Nephron progenitor cell (in vitro differentiated cells): Measurements from ENCODE around the gene PEX14.

Experiments
- DNase-seq: peaks from one replicate; pipeline ENCODE4 v3.0.0; 2021
- H3K27ac Mint-ChIP-seq: 2 replicates; pipeline ENCODE4 v1.8.0; 2021; ENCODE audit warnings: mild to moderate bottlenecking, moderate library complexity, mixed read lengths
- H3K27me3 Mint-ChIP-seq: 2 replicates; pipeline ENCODE4 v1.8.0; 2021; ENCODE audit warnings: mild to moderate bottlenecking, low read depth, mixed read lengths; ENCODE audit not compliant: poor library complexity
- H3K36me3 Mint-ChIP-seq: 2 replicates; pipeline ENCODE4 v1.8.0; 2021; ENCODE audit warnings: low read depth, mixed read lengths
- H3K4me1 Mint-ChIP-seq: 2 replicates; pipeline ENCODE4 v1.8.0; 2021; ENCODE audit warnings: mixed read lengths
- H3K4me3 Mint-ChIP-seq: 2 replicates; pipeline ENCODE4 v1.8.0; 2021; ENCODE audit warnings: mild to moderate bottlenecking, moderate library complexity, mixed read lengths
- H3K9me3 Mint-ChIP-seq: 2 replicates; pipeline ENCODE4 v1.8.0; 2021; ENCODE audit warnings: mild to moderate bottlenecking, moderate library complexity, mixed read lengths
- TF ChIP-seq, protein P1 (sequence below): fragments of 200-600 bp; sonication (generic); IDR thresholded peaks from 2 replicates; pipeline ENCODE4 v1.5.0; 2021; ENCODE audit warnings: antibody characterized with exemption

PEX14 gene

DNA sequence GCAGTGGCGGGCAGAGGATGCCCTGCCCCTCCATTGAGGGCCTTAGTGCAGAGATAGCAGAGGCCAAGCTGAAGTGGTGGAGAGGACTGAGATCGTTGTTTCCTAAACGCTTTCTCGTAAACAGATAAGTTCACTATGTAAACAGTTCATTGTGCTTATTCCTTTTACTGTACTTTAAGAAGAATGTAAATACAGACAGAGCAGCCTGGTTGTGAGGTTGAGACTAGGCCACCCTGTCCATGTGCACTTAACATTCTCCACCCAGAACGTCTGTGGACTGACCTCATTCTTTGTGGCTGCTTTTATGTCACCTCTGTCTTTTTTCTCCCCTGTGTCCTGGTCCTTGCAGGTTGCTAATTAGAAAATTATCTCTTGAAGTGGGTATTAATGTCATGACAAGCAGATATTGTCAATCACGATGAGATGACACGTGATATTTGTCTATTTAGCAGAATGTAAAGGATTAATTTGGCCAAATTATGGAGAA, 36.0 kb upstream of the PEX14 start:
- no peak overlapping the region for H3K4me3 Mint-ChIP-seq

DNA sequence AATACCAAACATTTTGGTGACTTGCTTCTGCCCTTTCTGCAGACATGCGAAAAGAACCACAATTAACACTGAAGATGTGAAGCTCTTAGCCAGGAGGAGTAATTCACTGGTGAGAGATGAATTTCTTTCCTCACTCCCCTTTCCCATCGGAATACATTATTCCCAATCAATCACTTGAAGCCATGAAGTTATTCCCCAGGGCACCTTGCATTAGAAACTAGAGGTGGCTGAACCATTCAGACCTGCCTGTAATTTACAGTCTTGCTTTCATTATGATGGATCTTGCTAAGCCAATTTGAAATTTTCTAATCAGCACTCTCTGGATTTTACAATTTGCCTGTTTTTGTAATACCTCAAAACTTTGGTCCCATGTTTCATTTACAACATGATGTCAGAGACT, 34.4 kb upstream of the PEX14 start:
- TF ChIP-seq, protein P1, sequence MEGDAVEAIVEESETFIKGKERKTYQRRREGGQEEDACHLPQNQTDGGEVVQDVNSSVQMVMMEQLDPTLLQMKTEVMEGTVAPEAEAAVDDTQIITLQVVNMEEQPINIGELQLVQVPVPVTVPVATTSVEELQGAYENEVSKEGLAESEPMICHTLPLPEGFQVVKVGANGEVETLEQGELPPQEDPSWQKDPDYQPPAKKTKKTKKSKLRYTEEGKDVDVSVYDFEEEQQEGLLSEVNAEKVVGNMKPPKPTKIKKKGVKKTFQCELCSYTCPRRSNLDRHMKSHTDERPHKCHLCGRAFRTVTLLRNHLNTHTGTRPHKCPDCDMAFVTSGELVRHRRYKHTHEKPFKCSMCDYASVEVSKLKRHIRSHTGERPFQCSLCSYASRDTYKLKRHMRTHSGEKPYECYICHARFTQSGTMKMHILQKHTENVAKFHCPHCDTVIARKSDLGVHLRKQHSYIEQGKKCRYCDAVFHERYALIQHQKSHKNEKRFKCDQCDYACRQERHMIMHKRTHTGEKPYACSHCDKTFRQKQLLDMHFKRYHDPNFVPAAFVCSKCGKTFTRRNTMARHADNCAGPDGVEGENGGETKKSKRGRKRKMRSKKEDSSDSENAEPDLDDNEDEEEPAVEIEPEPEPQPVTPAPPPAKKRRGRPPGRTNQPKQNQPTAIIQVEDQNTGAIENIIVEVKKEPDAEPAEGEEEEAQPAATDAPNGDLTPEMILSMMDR = no peak
- Mint-ChIP-seq H3K4me3 (no peak overlapping the region), H3K4me1 (peaks cover 19% of the 10 kb centered on the region), H3K27me3 (no peaks in the 10 kb centered on the region), H3K9me3 (no peaks in the 10 kb centered on the region), H3K36me3 (peaks cover 14% of the 10 kb centered on the region), H3K27ac (no peak overlapping the region)
- no peak for DNase-seq

More for the DNA sequence above, 36.0 kb upstream of the PEX14 start:
- TF ChIP-seq, protein P1 = no peak
- Mint-ChIP-seq H3K9me3 (no peaks in the 10 kb centered on the region), H3K27me3 (no peaks in the 10 kb centered on the region), H3K4me1 (peaks cover 33% of the 10 kb centered on the region), H3K27ac (no peak overlapping the region), H3K36me3 (peaks cover 14% of the 10 kb centered on the region)
- DNase-seq = no peak

DNA sequence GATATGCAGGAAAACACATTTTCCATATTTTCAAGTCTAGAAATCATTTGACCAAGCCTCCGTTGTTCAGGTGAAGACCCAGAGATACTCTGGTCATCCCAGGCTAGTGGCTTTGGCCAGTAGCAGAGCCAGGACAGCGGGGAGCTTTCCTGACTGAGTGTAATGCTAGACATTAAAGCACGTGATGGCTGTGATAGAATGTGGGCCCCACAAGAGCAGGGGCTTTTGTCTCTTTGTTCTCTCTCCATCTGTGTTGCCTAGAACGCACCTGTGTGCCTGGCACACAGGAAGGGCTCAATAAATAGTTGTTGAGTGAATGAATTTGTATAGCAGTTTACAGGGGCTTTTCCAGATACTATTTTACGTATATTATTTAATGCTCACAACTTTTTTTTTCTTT, 34.0 kb upstream of the PEX14 start:
- H3K27ac Mint-ChIP-seq = no peak overlapping the region
- no peaks in the 10 kb centered on the region for H3K27me3 Mint-ChIP-seq
- TF ChIP-seq, protein P1 = no peak
- H3K4me3 Mint-ChIP-seq = no peak overlapping the region
- H3K4me1 Mint-ChIP-seq = peaks cover 18% of the 10 kb centered on the region
- no peaks in the 10 kb centered on the region for H3K9me3 Mint-ChIP-seq
- DNase-seq = no peak
- H3K36me3 Mint-ChIP-seq = peaks cover 14% of the 10 kb centered on the region

DNA sequence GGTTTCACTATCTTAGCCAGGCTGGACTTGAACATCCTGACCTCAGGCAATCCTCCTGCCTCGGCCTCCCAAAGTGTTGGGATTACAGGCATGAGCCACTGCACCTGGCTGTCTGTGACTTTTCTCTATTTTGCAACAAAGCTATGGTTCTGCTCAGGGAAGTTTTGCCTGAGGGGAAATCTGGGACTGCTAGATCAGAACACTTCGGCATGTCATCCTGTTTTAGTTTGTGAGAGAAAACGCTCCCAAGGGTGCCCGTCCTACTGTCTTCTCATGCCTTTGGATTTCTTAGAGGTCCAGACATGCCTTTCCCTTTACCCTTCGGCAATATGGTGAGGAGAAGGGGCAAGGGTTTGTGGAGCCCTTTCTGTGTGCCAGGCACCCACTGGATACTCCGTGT, 30.5 kb upstream of the PEX14 start:
- DNase-seq = no peak
- Mint-ChIP-seq H3K4me1 (peaks cover 9% of the 10 kb centered on the region), H3K36me3 (peaks cover 28% of the 10 kb centered on the region), H3K9me3 (no peaks in the 10 kb centered on the region), H3K27ac (no peak overlapping the region), H3K27me3 (no peaks in the 10 kb centered on the region), H3K4me3 (no peak overlapping the region)
- TF ChIP-seq, protein P1 = no peak

DNA sequence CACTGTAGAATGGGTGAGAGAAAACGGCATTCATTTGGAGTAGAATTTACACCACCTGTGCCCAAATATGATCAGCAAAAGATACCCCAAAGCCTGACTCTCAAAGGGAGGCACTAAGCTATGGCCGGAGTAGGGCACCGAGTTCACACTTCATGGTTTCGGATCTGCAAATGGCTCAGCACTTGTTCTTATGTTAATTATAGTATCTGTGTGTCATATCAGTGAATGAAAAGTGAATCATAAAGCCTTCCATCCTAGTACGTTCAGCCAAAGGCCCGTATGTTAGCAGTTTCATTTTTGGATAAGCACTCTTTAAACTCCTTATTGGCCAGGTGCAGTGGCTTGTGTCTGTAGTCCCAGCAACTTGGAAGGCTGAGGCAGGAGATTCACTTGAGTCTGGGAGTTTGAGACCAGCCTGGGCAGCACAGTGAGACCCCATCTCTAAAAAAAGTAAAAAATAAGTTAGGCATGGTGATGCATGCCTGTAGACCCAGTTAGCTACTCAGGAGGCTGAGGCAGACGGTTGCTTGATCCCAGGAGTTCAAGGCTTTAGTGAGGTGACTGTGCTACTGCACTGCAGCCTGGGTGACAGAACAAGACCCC, 29.9 kb upstream of the PEX14 start:
- Mint-ChIP-seq H3K4me1 (peaks cover 14% of the 10 kb centered on the region), H3K27ac (no peak overlapping the region), H3K36me3 (peaks cover 28% of the 10 kb centered on the region), H3K4me3 (no peak overlapping the region), H3K9me3 (no peaks in the 10 kb centered on the region), H3K27me3 (no peaks in the 10 kb centered on the region)
- TF ChIP-seq, protein P1 = no peak
- DNase-seq = no peak

DNA sequence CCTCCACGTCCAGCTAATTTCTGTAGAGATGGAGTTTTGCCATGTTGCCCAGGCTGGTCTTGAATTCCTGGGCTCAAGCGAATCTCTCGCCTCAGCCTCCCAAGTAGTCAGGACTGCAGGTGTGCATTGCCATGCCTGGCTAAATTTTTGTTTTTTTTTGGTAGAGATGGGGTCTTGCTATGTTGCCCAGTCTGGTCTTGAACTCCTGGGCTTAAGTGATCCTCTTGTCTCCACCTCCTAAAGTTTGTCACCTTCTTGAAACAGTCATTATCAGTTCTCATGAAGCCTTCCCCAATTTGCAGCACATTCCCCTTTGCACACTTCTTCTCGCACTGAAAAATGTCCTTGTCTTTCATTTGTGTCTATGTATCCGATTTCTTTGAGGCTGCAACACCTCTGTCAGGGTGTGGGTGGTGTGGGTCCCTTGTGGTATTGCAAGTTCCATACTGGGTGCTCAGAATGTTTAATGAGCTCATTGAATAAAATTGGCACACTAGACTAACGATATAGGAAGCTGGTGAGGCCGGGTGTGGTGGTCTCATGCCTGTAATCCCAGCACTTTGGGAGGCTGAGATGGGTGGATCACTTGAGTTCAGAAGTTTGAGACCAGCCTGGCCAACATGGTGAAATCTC, 27.8 kb upstream of the PEX14 start:
- Mint-ChIP-seq H3K27ac (no peak overlapping the region), H3K27me3 (no peaks in the 10 kb centered on the region), H3K36me3 (peaks cover 21% of the 10 kb centered on the region), H3K9me3 (no peaks in the 10 kb centered on the region), H3K4me3 (no peak overlapping the region), H3K4me1 (peaks cover 24% of the 10 kb centered on the region)
- TF ChIP-seq, protein P1 = no peak
- DNase-seq = no peak
